PFSK-1 (cell line): Measurements from ENCODE around the gene DYNC2H1.

Source experiments
- POLR2AphosphoS5 ChIP-seq: IDR thresholded peaks from 2 replicates; pipeline ENCODE4 v1.6.1; 2012; ENCODE audit warnings: low read depth, mild to moderate bottlenecking, control low read depth, low read length, moderate library complexity
- TAF1 ChIP-seq: IDR thresholded peaks from 2 replicates; pipeline ENCODE4 v1.6.1; 2012; ENCODE audit warnings: low read length, control low read depth, borderline replicate concordance; ENCODE audit not compliant: insufficient read depth

DNA sequence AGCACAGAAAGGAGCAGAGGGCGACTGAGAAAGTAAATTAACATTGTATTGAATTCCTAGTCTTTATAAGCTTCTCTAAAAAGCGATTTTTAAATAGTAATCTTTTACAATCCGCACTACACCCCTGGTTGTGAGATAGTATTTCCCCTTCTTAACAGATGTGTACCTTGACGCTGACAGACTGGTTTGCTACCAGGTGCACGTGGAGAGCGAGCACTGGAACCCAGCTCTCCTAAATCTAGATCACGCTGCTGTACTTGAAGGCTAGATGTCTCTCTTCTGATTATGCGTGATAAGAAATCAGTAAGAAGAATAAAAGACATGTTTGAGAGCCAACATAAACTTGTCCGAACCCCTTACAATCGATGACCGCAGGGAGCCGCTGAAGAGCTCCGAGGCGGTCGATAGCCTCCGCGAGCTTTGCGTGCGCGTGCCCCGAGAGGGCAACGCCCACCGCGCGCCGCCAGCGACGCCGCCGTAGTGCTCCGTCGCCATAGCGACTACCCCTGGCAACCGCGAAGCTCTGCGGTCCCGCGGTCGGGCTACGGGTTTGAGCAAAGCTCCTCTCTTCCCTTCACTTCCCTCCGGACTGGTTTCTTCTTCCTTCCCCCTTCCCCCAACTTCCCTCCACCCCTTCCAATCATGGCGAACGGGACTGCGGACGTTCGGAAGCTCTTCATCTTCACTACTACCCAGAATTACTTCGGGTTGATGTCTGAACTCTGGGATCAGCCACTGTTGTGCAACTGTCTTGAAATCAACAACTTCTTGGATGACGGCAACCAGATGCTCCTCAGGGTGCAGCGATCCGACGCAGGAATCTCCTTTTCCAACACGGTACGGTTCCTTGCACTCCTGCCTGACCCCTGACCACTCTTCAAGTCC lies at the start of gene DYNC2H1:
- peak; percentile 81; the same call in 1 of the 2 replicates for TF ChIP-seq TAF1
- peak; percentile 62 for TF ChIP-seq POLR2AphosphoS5
